Choroid plexus epithelial cell (primary cell): ENCODE data around the gene PSPC1.
"Not testable (repeated sequence)": the region's sequence is repeated elsewhere in the genome, so short reads cannot be mapped to it uniquely, and the experiment has no call there.

Source experiments
- DNase-seq: peaks from one replicate; pipeline ENCODE4 v3.0.0-alpha.2; 2010; ENCODE audit warnings: low read depth
- H3K4me3 ChIP-seq: 2 replicates; pipeline ENCODE4 v1.5.1; 2011; ENCODE audit warnings: low read depth, mild to moderate bottlenecking, control low read depth, low read length, moderate library complexity
- CTCF ChIP-seq: conservative IDR thresholded peaks from 2 replicates; pipeline ENCODE4 v1.5.1; 2011; ENCODE audit warnings: low read depth, mild to moderate bottlenecking, control low read depth, inconsistent platforms, low read length, moderate library complexity

PSPC1 gene

DNA sequence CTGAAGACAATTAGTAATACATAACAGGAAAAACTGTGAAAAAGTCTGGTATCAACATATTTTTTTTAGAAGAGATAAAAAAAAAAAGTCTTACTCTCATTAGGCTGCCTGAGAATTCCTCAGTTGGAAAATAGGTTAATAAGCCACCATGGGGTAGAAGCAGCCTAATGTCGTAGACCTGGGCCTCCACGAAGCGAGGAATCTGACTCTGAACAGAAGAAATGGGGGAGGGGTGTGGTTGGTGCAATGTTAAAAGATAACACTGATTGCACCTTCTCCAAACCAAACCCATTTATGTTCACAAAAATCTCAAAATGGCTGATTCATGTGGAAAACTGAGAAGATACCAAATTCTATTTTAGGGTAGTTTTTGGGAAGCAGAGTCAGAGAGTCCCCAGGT lies 86.9 kb downstream of the PSPC1 start:
- no peak overlapping the region for H3K4me3 ChIP-seq
- no peak for TF ChIP-seq CTCF
- DNase-seq, result no peak

DNA sequence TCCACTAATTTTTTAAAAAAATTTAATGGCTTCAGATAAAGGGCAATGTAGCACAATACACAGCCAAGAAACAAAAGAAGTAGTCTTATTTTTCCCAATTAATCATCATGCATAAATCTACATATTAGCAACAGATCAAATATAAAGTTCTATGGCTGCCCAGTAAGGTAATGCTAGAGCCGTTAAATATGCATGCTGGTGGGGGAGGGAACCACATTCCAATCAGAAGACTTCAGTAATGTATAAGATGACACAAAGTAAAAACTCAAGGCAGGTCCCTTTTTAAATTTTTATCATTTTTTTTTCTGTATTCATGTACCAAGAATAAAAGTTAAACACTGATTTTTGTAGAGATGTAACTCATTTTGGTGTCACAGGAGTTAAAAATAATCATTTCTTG lies 87.3 kb downstream of the PSPC1 start:
- DNase-seq, result no peak
- H3K4me3 ChIP-seq, result no peak overlapping the region
- no peak for TF ChIP-seq CTCF

DNA sequence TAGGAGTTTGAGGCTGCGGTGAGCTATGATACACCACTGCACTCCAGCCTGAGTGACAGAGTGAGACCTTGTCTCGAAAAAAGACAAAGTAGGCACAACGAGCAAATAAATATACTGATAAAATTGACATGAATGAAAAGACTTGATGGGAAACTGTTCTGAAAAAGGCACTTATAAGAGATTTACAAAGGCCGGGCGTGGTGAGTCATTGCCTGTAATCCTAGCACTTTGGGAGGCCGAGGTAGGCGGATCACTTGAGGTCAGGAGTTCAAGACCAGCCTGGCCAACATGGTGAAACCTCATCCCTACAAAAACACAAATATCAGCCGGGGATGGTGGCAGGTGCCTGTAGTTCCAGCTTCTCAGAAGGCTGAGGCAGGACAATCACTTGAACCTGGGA lies 91.3 kb downstream of the PSPC1 start:
- H3K4me3 ChIP-seq, result not testable (repeated sequence)
- DNase-seq, result peak; percentile 61

GRCh38 chr13:19685437-19685836 lies 97.3 kb downstream of the PSPC1 start:
- TF ChIP-seq CTCF, result no peak
- DNase-seq, result no peak
- no peak overlapping the region for H3K4me3 ChIP-seq

GRCh38 chr13:19685034-19685433 lies 97.7 kb downstream of the PSPC1 start:
- H3K4me3 ChIP-seq, result no peak overlapping the region
- TF ChIP-seq CTCF, result no peak
- no peak for DNase-seq

GRCh38 chr13:19681517-19681916 lies 101.2 kb downstream of the PSPC1 start:
- TF ChIP-seq CTCF, result no peak
- no peak overlapping the region for H3K4me3 ChIP-seq
- peak; percentile 59 for DNase-seq

DNA sequence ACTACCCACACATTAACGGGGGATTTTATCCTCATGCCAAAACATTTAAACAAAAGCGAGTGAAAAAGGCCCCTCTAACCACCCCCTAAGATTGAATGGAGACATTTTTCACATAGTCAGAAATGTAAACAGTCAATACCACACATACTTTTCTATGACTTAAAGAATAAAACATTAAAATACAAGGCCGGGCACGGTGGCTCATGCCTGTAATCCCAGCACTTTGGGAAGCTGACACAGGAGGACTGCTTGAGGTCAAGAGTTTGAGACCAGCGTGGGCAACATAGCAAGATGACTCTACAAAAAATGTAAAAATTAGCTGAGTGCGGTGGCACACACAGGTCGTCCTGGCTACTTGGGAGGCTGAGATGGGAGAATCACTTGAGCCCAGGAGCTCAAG lies 102.0 kb downstream of the PSPC1 start:
- TF ChIP-seq CTCF, result no peak

DNA sequence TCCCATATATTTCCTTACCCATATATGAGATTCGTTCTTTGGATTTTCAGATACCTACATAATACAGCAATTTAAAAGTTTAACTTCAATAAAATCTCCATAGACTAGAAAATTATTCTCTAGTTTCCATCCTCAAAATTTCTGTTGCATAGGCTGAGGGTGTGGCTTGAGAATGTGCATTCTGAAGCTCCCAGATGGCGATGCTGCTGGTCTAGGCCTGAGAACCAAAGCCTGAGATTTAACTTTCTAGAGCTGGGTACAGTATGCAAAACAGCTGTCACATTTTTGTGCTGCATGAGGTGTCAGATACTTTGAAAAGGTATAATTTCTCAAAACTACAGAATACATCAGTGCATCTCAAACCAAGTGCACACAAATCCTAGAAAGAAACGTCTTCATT lies 106.6 kb downstream of the PSPC1 start:
- no peak overlapping the region for H3K4me3 ChIP-seq
- no peak for TF ChIP-seq CTCF
- no peak for DNase-seq

More for the DNA sequence above, 102.0 kb downstream of the PSPC1 start:
- no peak overlapping the region for H3K4me3 ChIP-seq
- DNase-seq, result peak; percentile 47
